ENCODE measurements around the gene STS. TPM values are rescaled to one million over a fixed set of nuclear protein-coding genes. Genes with fewer than 3 reads are reported as not detected.

Gene STS
- polyA plus RNA-seq, result 2.8 TPM

- no peaks in the 10 kb centered on the region for H3K36me3 Mint-ChIP-seq
- peak within 1 kb of the TSS; percentile 97 to 99 (median 99) for H3K27ac Mint-ChIP-seq
- H3K4me1 Mint-ChIP-seq, result peaks cover 10 to 22% (median 16%) of the 10 kb centered on the region in 3 donors
- peak within 1 kb of the TSS; percentile 96 to 100 (median 98) for H3K4me3 Mint-ChIP-seq
- no peaks in the 10 kb centered on the region for H3K9me3 Mint-ChIP-seq
- no peaks in the 10 kb centered on the region for H3K27me3 Mint-ChIP-seq
These were observed at the start of gene STS for GRCh38 chrX:7147413-7147977. Gene STS, plus strand, starts transcription at chrX:7147712. Its CDS starts 105,488 bp downstream, at chrX:7253200.

- H3K4me1 Mint-ChIP-seq, result peaks cover 15 to 28% (median 22%) of the 10 kb centered on the region in 3 donors
- peaks cover 30% of the 10 kb centered on the region for H3K36me3 Mint-ChIP-seq
- peak overlapping the region in 1 of 3 donors; percentile 50 for H3K27ac Mint-ChIP-seq
- peaks cover 0 to 2% (median 0%) of the 10 kb centered on the region in 3 donors for H3K9me3 Mint-ChIP-seq
- H3K27me3 Mint-ChIP-seq, result no peaks in the 10 kb centered on the region
- H3K4me3 Mint-ChIP-seq, result no peak overlapping the region
These were observed 47.5 kb upstream of the STS start for GRCh38 chrX:7100022-7100421.

- peak overlapping the region in 1 of 4 donors; percentile 11 for H3K4me3 Mint-ChIP-seq
These were observed 45.4 kb upstream of the STS start for GRCh38 chrX:7102119-7102518.

GRCh38 chrX:7106649-7107048, 40.9 kb upstream of the STS start:
- H3K4me3 Mint-ChIP-seq, result no peak overlapping the region
- peaks cover 28% of the 10 kb centered on the region for H3K36me3 Mint-ChIP-seq
- H3K9me3 Mint-ChIP-seq, result peaks cover 0 to 2% (median 0%) of the 10 kb centered on the region in 3 donors
- peak overlapping the region in 1 of 3 donors; percentile 61 for H3K27ac Mint-ChIP-seq
- no peaks in the 10 kb centered on the region for H3K27me3 Mint-ChIP-seq
- peaks cover 39 to 45% (median 39%) of the 10 kb centered on the region in 3 donors for H3K4me1 Mint-ChIP-seq

More at GRCh38 chrX:7102119-7102518, 45.4 kb upstream of the STS start:
- Mint-ChIP-seq H3K27me3 (no peaks in the 10 kb centered on the region), H3K27ac (peak overlapping the region in 1 of 3 donors; percentile 12), H3K36me3 (peaks cover 33% of the 10 kb centered on the region), H3K4me1 (peaks cover 15 to 25% (median 24%) of the 10 kb centered on the region in 3 donors), H3K9me3 (peaks cover 0 to 2% (median 0%) of the 10 kb centered on the region in 3 donors)

- Mint-ChIP-seq H3K27me3 (no peaks in the 10 kb centered on the region), H3K4me3 (peak overlapping the region in 1 of 4 donors; percentile 65), H3K27ac (no peak overlapping the region), H3K36me3 (peaks cover 17% of the 10 kb centered on the region), H3K9me3 (no peaks in the 10 kb centered on the region), H3K4me1 (peaks cover 25 to 37% (median 29%) of the 10 kb centered on the region in 3 donors)
These were observed 39.5 kb upstream of the STS start for GRCh38 chrX:7108030-7108429.

GRCh38 chrX:7109049-7109531, 38.4 kb upstream of the STS start:
- H3K4me3 Mint-ChIP-seq, result peak overlapping the region; percentile 12 to 88 (median 43)
- H3K36me3 Mint-ChIP-seq, result peaks cover 10% of the 10 kb centered on the region
- peak overlapping the region; percentile 48 to 92 (median 69) for H3K27ac Mint-ChIP-seq
- H3K9me3 Mint-ChIP-seq, result no peaks in the 10 kb centered on the region
- no peaks in the 10 kb centered on the region for H3K27me3 Mint-ChIP-seq
- peaks cover 22 to 34% (median 30%) of the 10 kb centered on the region in 3 donors for H3K4me1 Mint-ChIP-seq

GRCh38 chrX:7109838-7110793, 37.4 kb upstream of the STS start:
- Mint-ChIP-seq H3K4me3 (peak overlapping the region; percentile 13 to 88 (median 75)), H3K9me3 (no peaks in the 10 kb centered on the region), H3K27me3 (no peaks in the 10 kb centered on the region), H3K4me1 (peaks cover 22 to 37% (median 32%) of the 10 kb centered on the region in 3 donors), H3K36me3 (peaks cover 14% of the 10 kb centered on the region), H3K27ac (peak overlapping the region; percentile 69 to 95 (median 92))

GRCh38 chrX:7110821-7111276, 36.7 kb upstream of the STS start:
- Mint-ChIP-seq H3K27ac (peak overlapping the region; percentile 69 to 95 (median 92)), H3K9me3 (no peaks in the 10 kb centered on the region), H3K27me3 (no peaks in the 10 kb centered on the region), H3K4me3 (peak overlapping the region; percentile 13 to 88 (median 75)), H3K36me3 (peaks cover 13% of the 10 kb centered on the region), H3K4me1 (peaks cover 27 to 40% (median 35%) of the 10 kb centered on the region in 3 donors)

- H3K27me3 Mint-ChIP-seq, result no peaks in the 10 kb centered on the region
- H3K9me3 Mint-ChIP-seq, result no peaks in the 10 kb centered on the region
- H3K27ac Mint-ChIP-seq, result peak overlapping the region in 1 of 3 donors; percentile 34
- H3K36me3 Mint-ChIP-seq, result peaks cover 13% of the 10 kb centered on the region
- peaks cover 28 to 45% (median 36%) of the 10 kb centered on the region in 3 donors for H3K4me1 Mint-ChIP-seq
- peak overlapping the region in 1 of 4 donors; percentile 37 for H3K4me3 Mint-ChIP-seq
These were observed 36.0 kb upstream of the STS start for GRCh38 chrX:7111518-7111917.

GRCh38 chrX:7112071-7112470, 35.4 kb upstream of the STS start:
- H3K9me3 Mint-ChIP-seq, result no peaks in the 10 kb centered on the region
- H3K27me3 Mint-ChIP-seq, result no peaks in the 10 kb centered on the region
- peak overlapping the region in 1 of 4 donors; percentile 37 for H3K4me3 Mint-ChIP-seq
- H3K27ac Mint-ChIP-seq, result peak overlapping the region in 1 of 3 donors; percentile 34
- H3K36me3 Mint-ChIP-seq, result peaks cover 13% of the 10 kb centered on the region
- peaks cover 31 to 47% (median 38%) of the 10 kb centered on the region in 3 donors for H3K4me1 Mint-ChIP-seq

- peaks cover 34 to 45% (median 43%) of the 10 kb centered on the region in 3 donors for H3K4me1 Mint-ChIP-seq
- H3K9me3 Mint-ChIP-seq, result peaks cover 0 to 2% (median 2%) of the 10 kb centered on the region in 3 donors
- H3K36me3 Mint-ChIP-seq, result peaks cover 14% of the 10 kb centered on the region
- H3K27me3 Mint-ChIP-seq, result no peaks in the 10 kb centered on the region
- H3K4me3 Mint-ChIP-seq, result peak overlapping the region in 1 of 4 donors; percentile 85
- peak overlapping the region in 1 of 3 donors; percentile 32 for H3K27ac Mint-ChIP-seq
These were observed 32.0 kb upstream of the STS start for GRCh38 chrX:7115557-7115956.

- Mint-ChIP-seq H3K9me3 (peaks cover 0 to 2% (median 2%) of the 10 kb centered on the region in 3 donors), H3K27ac (peak overlapping the region in 1 of 3 donors; percentile 32), H3K27me3 (no peaks in the 10 kb centered on the region), H3K4me1 (peaks cover 32 to 40% (median 40%) of the 10 kb centered on the region in 3 donors), H3K36me3 (peaks cover 14% of the 10 kb centered on the region), H3K4me3 (peak overlapping the region in 1 of 4 donors; percentile 85)
These were observed 31.4 kb upstream of the STS start for GRCh38 chrX:7116081-7116480.

- Mint-ChIP-seq H3K36me3 (peaks cover 14% of the 10 kb centered on the region), H3K27me3 (no peaks in the 10 kb centered on the region), H3K27ac (peak overlapping the region in 1 of 3 donors; percentile 33), H3K9me3 (peaks cover 0 to 2% (median 2%) of the 10 kb centered on the region in 3 donors), H3K4me3 (peak overlapping the region in 1 of 4 donors; percentile 71), H3K4me1 (peaks cover 31 to 41% (median 40%) of the 10 kb centered on the region in 3 donors)
These were observed 29.9 kb upstream of the STS start for GRCh38 chrX:7117587-7117986.

Measured in IgD-negative memory B cell (primary cell).